PFSK-1 (cell line): Measurements from ENCODE around the gene LAMC3.

ENCODE experiments used
- POLR2AphosphoS5 ChIP-seq: IDR thresholded peaks from 2 replicates; pipeline ENCODE4 v1.6.1; 2012; ENCODE audit warnings: low read depth, mild to moderate bottlenecking, control low read depth, low read length, moderate library complexity
- SIN3A ChIP-seq: IDR thresholded peaks from 2 replicates; pipeline ENCODE4 v1.6.1; 2012; ENCODE audit warnings: mild to moderate bottlenecking, low read length, moderate library complexity, borderline replicate concordance; ENCODE audit not compliant: insufficient read depth
- TAF1 ChIP-seq: IDR thresholded peaks from 2 replicates; pipeline ENCODE4 v1.6.1; 2012; ENCODE audit warnings: low read length, control low read depth, borderline replicate concordance; ENCODE audit not compliant: insufficient read depth
- TF ChIP-seq, protein P1 (sequence below), 2 experiments: IDR thresholded peaks; 2 replicates each; pipeline versions ENCODE4 v1.6.1 to v1.8.0; 2011 to 2012; ENCODE audit warnings: low read depth in 2 of 2, low read length in 2 of 2, control low read depth in 1 of 2, inconsistent platforms in 1 of 2, mild to moderate bottlenecking in 1 of 2, moderate library complexity in 1 of 2; ENCODE audit not compliant: insufficient read depth in 1 of 2

DNA sequence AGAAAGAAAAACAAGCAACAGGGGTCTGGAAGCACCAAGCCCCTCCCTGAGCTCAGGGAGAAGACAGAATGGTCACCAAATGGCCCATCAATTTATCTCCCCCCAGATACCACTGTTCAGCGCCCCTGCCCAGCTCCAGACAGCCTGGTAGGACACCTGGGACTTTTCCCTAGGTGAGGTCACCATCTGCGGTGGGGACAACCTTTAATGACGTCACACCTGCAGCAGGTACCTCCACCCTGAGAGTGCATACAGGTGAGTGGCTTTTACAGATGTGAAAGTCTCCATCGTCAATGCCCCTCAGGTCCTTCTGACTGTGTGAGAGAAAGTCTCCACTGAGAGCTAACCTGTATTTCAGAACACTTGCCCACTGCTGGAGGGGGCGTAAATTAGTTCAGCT, 34.3 kb upstream of the LAMC3 start:
- TF ChIP-seq SIN3A: no peak
- no peak for TF ChIP-seq POLR2AphosphoS5
- TF ChIP-seq, protein P1, sequence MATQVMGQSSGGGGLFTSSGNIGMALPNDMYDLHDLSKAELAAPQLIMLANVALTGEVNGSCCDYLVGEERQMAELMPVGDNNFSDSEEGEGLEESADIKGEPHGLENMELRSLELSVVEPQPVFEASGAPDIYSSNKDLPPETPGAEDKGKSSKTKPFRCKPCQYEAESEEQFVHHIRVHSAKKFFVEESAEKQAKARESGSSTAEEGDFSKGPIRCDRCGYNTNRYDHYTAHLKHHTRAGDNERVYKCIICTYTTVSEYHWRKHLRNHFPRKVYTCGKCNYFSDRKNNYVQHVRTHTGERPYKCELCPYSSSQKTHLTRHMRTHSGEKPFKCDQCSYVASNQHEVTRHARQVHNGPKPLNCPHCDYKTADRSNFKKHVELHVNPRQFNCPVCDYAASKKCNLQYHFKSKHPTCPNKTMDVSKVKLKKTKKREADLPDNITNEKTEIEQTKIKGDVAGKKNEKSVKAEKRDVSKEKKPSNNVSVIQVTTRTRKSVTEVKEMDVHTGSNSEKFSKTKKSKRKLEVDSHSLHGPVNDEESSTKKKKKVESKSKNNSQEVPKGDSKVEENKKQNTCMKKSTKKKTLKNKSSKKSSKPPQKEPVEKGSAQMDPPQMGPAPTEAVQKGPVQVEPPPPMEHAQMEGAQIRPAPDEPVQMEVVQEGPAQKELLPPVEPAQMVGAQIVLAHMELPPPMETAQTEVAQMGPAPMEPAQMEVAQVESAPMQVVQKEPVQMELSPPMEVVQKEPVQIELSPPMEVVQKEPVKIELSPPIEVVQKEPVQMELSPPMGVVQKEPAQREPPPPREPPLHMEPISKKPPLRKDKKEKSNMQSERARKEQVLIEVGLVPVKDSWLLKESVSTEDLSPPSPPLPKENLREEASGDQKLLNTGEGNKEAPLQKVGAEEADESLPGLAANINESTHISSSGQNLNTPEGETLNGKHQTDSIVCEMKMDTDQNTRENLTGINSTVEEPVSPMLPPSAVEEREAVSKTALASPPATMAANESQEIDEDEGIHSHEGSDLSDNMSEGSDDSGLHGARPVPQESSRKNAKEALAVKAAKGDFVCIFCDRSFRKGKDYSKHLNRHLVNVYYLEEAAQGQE (IDR thresholded peaks at IDR 0.05; ENCODE audit: insufficient read depth in 1 of 2, low read depth in 2 of 2, low read length in 2 of 2): no peak
- no peak for TF ChIP-seq TAF1
